Camera-type eye (tissue), 1 donor: ENCODE data around the gene TFB2M. TPM values are rescaled to one million over a fixed set of nuclear protein-coding genes. Genes with fewer than 3 reads are reported as not detected.

Source experiments
- total RNA-seq: library from RNA; depleted of rRNA; stranded (reverse); fragments of >200 nt; gene quantifications from one replicate; pipeline ENCODE4 v1.2.3, GENCODE V29; 2014

Gene TFB2M
- 21.7 TPM for total RNA-seq

GRCh38 chr1:246566128-246566812 is at the start of gene TFB2M, which contains the start of gene CNST:
TSS of gene TFB2M (minus strand) at chr1:246566261. CDS start at chr1:246566138, 123 bp downstream.
TSS of gene CNST (plus strand) at chr1:246566456. CDS start at chr1:246591563, 25,107 bp downstream.

GRCh38 chr1:246506674-246507481 is 59.2 kb downstream of the TFB2M start, which contains the start of gene SMYD3:
TSS of gene SMYD3 (minus strand) at chr1:246507279.

Other genes starting within 250 kb of the TFB2M start
- gene SMYD3, start 59.0 kb downstream of the TFB2M start, total RNA-seq: 37.1 TPM
- 40.8 TPM for gene CNST, start 195 bp upstream of the TFB2M start, total RNA-seq
- 50.0 TPM for gene SCCPDH, start 158.1 kb upstream of the TFB2M start, total RNA-seq